GM18499 (cell line): ENCODE measurements around the gene SETD1B.
A peak's percentile ranks its signal among the peaks of the same experiment; 100 is the strongest.

Experiments
- ATAC-seq: cut with Tn5 transposase; IDR thresholded peaks from one replicate; pipeline ENCODE4 v1.9.1; 2021; ENCODE audit warnings: moderate number of reproducible peaks; ENCODE audit not compliant: insufficient read depth, unreplicated experiment

Gene SETD1B

GRCh38 chr12:121822393-121823100 is 18.7 kb downstream of the SETD1B start:
- ATAC-seq, result no peak

DNA sequence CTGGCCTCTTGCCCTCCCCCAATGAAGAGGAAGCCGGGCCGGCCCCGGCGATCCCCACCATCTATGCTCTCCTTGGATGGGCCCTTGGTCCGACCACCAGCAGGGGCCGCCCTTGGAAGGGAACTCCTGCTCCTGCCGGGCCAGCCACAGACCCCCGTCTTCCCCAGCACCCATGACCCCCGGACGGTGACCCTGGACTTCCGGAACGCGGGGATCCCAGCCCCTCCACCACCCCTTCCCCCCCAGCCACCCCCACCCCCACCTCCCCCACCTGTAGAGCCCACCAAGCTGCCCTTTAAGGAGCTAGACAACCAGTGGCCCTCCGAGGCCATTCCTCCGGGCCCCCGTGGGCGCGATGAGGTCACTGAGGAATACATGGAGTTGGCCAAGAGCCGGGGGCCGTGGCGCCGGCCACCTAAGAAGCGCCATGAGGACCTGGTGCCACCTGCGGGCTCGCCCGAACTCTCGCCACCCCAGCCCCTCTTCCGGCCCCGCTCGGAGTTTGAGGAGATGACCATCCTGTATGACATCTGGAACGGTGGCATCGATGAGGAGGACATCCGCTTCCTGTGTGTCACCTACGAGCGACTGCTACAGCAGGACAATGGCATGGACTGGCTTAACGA is 19.4 kb downstream of the SETD1B start:
- ATAC-seq, result no peak

DNA sequence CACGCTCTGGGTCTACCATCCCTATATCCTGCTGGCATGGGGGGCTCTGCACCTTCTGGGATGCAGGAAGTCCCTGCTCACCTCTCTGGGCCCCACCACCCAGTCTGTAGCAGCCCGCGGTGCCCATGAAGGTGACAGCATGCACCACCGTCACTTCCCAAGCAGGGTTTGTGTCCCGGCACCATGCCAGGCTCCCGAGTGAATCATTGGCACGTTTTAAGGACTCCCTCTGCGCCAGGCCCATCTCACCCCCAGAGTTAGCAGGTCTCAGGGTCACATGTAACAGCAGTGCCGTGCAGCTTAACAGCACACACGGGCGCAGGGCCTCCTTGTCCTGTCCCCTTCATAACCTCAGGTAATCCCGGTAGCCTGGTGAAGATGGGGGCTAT is 19.9 kb downstream of the SETD1B start:
- ATAC-seq, result no peak

GRCh38 chr12:121825041-121825523 is 21.3 kb downstream of the SETD1B start:
- no peak for ATAC-seq

- no peak for ATAC-seq
These were observed 22.7 kb downstream of the SETD1B start for GRCh38 chr12:121826318-121827150.

DNA sequence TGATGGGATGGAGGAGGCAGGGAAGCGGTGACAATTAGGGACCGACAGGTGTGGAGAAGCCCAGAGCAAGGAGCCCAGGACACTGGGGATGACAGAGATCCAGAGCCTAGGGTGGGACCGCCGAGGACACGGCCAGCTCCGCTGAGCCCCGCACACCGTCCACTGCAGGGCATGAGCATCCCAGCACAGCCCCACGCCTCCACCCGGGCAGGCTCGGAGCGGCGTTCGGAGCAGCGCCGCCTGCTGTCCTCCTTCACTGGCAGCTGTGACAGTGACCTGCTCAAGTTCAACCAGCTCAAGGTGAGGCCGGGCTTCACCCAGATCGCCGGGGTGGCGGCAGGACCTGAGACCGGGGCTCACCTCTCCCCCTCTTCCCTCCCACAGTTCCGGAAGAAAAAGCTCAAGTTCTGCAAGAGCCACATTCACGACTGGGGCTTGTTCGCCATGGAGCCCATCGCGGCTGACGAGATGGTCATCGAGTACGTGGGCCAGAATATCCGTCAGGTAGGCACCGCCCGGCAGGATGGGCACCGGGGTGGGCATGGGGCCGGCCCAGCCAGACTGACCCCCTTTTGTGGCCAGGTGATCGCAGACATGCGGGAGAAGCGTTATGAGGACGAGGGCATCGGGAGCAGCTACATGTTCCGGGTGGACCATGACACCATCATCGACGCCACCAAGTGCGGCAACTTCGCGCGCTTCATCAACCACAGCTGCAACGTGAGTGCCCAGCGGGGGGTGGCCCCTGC is 23.7 kb downstream of the SETD1B start:
- ATAC-seq, result no peak

DNA sequence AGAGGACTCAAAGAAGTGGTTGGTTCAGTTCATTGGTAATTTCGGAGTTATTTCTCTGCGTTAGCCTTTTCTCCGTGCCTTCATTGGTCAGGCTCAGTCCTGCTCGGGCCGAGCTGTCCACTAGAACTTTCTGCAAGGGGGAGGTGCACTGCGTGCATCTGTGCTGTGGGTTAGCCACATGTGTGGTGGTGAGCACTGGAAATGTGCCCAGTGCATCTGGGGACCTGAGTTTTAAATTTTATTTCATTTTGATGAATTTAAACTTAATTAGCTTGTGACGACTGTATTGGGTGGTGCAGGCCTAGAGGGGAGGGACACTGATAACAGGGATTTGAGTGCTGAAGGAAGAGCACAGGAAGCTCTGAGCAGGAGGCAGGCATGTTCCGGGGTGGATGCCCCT is 24.5 kb downstream of the SETD1B start:
- no peak for ATAC-seq

GRCh38 chr12:121828826-121829225 is 25.0 kb downstream of the SETD1B start:
- ATAC-seq, result no peak

GRCh38 chr12:121829250-121829918 is 25.6 kb downstream of the SETD1B start:
- no peak for ATAC-seq

GRCh38 chr12:121830134-121830533 is 26.3 kb downstream of the SETD1B start:
- ATAC-seq, result no peak

DNA sequence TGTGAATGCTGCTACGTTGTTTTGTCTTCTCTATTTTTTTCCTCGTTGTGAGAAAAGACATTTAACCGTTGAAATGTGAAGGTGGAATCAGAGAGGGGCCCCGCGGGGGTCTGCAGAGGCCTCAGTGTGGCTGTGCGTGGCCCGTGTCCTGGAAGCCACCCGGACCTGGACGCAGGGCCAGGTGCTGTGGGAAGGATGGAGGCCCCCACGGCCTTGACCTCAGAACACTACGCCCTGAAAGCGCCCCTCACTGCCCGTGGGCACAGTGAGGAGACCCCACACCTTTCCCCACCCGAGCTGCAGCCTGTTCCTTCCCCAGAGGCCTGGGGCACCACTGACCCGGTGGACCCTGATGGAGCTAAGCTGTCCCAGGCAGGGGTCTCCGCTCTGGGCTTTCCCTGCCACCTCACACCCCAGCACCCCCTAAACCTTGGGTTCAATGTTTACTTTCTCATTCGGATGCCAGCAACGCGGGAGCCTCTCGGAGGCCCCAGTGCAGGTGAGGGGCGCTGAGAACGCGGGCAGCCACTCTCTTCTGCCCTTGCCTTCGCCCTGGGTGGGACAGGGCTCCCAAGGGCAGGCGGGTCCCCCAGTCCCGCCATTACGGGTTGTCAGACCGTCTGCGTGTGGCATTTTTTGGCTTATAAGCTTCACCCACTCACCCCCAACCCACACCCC is 26.9 kb downstream of the SETD1B start:
- ATAC-seq, result no peak

DNA sequence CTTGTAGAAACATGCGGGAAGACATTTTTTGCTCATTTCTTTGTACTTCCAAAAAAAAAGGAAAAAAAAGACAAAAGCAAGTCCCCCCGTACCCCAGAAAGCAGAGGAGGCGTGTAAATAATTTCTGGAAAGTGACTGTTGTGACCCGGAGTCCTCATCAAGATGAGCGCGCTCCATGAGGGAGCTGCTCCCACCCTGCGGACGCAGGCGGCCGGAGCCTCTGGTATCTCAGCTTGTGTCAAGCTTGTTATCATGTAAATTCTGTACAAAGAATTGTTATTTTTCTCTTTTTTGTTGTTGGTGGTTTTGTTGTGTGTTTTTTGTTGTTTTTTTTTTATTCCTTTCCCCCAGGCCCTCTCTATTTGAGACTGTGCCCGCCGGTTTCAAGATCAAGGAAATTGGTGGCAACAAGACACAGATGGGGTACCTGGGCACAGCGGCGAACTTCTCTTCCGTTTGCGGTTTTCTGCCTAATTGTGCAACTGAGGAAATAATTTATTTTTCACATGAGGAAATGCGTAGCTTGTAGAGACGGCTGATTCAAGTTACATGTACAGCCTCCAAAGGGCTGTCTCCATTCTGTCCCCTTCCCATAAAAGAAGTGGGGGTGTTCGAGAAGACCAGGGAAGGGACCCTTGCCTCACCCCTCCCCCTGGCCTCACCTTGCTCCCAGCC is 27.9 kb downstream of the SETD1B start:
- ATAC-seq, result no peak

- no peak for ATAC-seq
These were observed 33.9 kb downstream of the SETD1B start for GRCh38 chr12:121837680-121838079.

DNA sequence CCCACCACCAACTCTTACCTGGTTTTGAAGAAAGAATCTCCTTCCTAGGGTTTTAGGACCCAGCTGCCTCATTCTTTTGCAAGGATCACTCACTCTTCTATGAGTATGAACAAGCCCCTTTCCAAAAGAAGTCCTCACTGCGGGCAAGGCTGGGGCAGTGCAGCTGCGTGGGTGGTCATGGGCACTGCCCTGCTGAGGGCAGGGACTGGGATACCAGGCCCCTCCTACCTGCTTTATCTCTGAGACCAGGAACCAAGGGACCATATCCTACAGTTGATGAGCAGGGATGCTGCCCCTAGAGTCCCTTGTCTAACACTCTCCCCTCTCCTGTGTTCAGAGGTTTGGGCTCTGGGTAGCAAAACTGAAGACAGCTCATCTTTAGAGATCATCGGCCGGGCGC is 34.3 kb downstream of the SETD1B start:
- ATAC-seq, result no peak

DNA sequence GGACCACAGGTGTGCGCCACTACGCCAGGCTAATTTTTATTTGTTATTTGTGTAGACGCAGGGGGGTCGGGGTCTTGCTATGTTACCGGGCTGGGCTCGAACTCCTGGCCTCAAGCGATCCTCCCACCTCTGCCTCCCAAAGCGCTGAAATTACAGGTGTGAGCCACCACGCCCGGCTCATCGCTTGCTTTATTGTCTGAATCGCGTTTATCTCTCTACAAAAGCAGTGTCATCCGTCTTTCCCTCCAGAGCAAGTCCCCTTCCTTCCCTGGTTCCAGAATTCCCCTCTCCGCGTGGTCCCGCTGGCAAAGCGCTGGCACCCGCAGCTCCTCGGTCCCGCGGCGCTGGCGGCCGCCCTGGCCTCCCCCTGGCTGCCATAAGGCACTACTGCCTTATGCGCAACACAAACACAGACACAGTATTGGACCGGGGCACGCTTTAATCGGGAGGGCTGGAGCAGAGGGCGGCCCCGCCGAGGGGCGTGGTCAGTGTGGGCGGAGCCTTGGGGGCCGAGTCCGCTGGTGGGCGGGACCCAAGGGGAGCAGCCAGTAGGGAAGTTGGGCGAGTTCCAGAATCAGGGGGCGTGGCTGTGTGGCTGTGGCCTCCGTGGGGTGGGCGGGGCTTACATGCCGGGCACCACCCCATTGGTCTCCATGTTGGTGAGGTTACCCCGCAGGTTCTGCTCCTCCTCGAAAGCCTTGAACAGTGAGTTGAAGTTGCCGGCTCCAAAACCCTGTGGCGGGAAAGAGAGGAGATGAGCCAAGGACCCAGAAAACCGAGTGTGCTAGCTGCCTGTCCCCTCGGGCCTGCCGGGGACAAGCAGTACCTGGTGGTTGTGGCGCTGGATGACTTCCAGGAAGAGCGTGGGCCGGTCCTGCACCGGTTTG is 35.5 kb downstream of the SETD1B start:
- peak; percentile 84 for ATAC-seq

GRCh38 chr12:121839993-121840761 is 36.4 kb downstream of the SETD1B start:
- no peak for ATAC-seq
